ENCODE data around the gene COX7A2L. TPM values are rescaled to one million over a fixed set of nuclear protein-coding genes. Genes with fewer than 3 reads are reported as not detected.
A peak's percentile ranks its signal among the peaks of the same experiment; 100 is the strongest.
"Not testable (repeated sequence)": the region's sequence is repeated elsewhere in the genome, so short reads cannot be mapped to it uniquely, and the experiment has no call there.

Gene COX7A2L
- total RNA-seq, 6 donors from 2014 or later = 57.0 to 123 (median 85.7) TPM

GRCh38 chr2:42401773-42402172, 40.8 kb upstream of the COX7A2L start:
- 88 to 94% methylated on average over 6 of the region's 6 CpGs for WGBS, 2 donors

GRCh38 chr2:42398052-42398451, 37.0 kb upstream of the COX7A2L start:
- not testable (repeated sequence) for H3K4me1 ChIP-seq; H3K27me3 ChIP-seq; H3K27ac ChIP-seq; H3K9me3 ChIP-seq; DNase-seq; ATAC-seq (ENCODE audit: low FRiP score in 2 of 2); H3K36me3 ChIP-seq; H3K4me3 ChIP-seq
- 95 to 98% methylated on average over 11 of the region's 11 CpGs for WGBS, 2 donors

More at GRCh38 chr2:42401773-42402172, 40.8 kb upstream of the COX7A2L start:
- TF ChIP-seq EP300 (IDR thresholded peaks at IDR 0.05) = no peak
- TF ChIP-seq POLR2A (IDR thresholded peaks at IDR 0.05) = no peak
- no peak for TF ChIP-seq POLR2AphosphoS5 (IDR thresholded peaks at IDR 0.05)
- no peak for TF ChIP-seq CTCF (IDR thresholded peaks at IDR 0.05)
- Histone ChIP-seq H3K9me3 (no peaks in the 10 kb centered on the region), H3K4me1 (no peaks in the 10 kb centered on the region), H3K36me3 (no peaks in the 10 kb centered on the region), H3K27ac (no peak overlapping the region), H3K4me3 (no peak overlapping the region), H3K27me3 (no peaks in the 10 kb centered on the region)
- no peak for DNase-seq
- no peak for ATAC-seq (ENCODE audit: low FRiP score in 2 of 2)

DNA sequence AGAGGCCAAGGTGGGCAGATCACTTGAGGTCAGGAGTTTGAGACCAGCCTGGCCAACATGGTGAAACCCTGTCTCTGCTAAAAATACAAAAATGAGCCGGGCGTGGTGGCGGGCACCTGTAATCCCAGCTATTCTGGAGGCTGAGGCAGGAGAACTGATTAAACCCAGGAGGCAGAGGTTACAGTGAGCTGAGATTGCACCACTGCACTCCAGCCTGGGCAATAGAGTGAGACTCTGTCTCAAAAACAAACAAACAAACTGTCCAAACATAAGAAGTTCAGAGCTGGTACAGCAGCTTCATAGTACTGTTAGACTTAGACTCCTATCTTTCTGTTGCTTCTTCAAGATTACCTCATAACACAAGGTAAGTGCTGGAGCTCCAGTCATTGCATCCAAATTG, 32.3 kb upstream of the COX7A2L start:
- not testable (repeated sequence) for H3K4me1 ChIP-seq; H3K27me3 ChIP-seq; H3K36me3 ChIP-seq; H3K4me3 ChIP-seq; ATAC-seq (ENCODE audit: low FRiP score in 2 of 2); H3K27ac ChIP-seq; H3K9me3 ChIP-seq; DNase-seq
- WGBS, 2 donors = 93 to 98% methylated on average over 3 of the region's 3 CpGs

DNA sequence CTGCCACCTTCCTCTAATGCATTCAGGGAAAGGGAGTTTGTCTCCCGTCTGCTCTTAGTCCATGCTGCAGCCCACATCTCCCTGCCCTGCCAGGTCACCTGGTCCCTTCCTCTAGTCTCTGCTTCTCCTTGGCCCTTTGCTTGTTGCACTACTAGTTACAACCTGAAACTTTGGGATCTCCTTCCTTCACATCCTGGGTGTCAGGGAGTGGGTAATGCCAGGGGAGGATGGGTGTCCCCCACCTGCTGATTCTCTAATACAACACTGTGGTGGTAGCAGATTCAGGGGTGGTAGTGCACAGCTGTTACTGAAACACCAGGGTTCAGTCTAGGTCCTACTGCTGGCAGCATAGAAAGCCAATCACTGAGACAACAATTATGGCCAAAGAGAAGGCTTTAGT, 31.2 kb upstream of the COX7A2L start:
- WGBS, 2 donors = 95% methylated on average over 1 of the region's 1 CpG

GRCh38 chr2:42390401-42390969, 29.5 kb upstream of the COX7A2L start:
- H3K4me3 ChIP-seq = no peak overlapping the region
- H3K27me3 ChIP-seq = no peaks in the 10 kb centered on the region
- no peaks in the 10 kb centered on the region for H3K9me3 ChIP-seq
- H3K36me3 ChIP-seq = no peaks in the 10 kb centered on the region
- no peak for TF ChIP-seq POLR2AphosphoS5 (IDR thresholded peaks at IDR 0.05)
- no peak for TF ChIP-seq EP300 (IDR thresholded peaks at IDR 0.05)
- TF ChIP-seq POLR2A (IDR thresholded peaks at IDR 0.05) = no peak
- TF ChIP-seq CTCF (IDR thresholded peaks at IDR 0.05) = no peak
- DNase-seq (no peak), ATAC-seq (ENCODE audit: low FRiP score in 2 of 2) (no peak)
- WGBS, 2 donors = 77 to 80% methylated on average over 5 of the region's 5 CpGs
- no peak overlapping the region for H3K27ac ChIP-seq
- H3K4me1 ChIP-seq = no peaks in the 10 kb centered on the region

More for the DNA sequence above, 31.2 kb upstream of the COX7A2L start:
- no peak for ATAC-seq (ENCODE audit: low FRiP score in 2 of 2)
- Histone ChIP-seq H3K4me3 (no peak overlapping the region), H3K4me1 (no peaks in the 10 kb centered on the region), H3K27me3 (no peaks in the 10 kb centered on the region), H3K27ac (no peak overlapping the region), H3K9me3 (no peaks in the 10 kb centered on the region), H3K36me3 (no peaks in the 10 kb centered on the region)
- no peak for TF ChIP-seq POLR2A (IDR thresholded peaks at IDR 0.05)
- no peak for TF ChIP-seq POLR2AphosphoS5 (IDR thresholded peaks at IDR 0.05)
- TF ChIP-seq CTCF (IDR thresholded peaks at IDR 0.05) = no peak
- no peak for TF ChIP-seq EP300 (IDR thresholded peaks at IDR 0.05)
- no peak for DNase-seq

DNA sequence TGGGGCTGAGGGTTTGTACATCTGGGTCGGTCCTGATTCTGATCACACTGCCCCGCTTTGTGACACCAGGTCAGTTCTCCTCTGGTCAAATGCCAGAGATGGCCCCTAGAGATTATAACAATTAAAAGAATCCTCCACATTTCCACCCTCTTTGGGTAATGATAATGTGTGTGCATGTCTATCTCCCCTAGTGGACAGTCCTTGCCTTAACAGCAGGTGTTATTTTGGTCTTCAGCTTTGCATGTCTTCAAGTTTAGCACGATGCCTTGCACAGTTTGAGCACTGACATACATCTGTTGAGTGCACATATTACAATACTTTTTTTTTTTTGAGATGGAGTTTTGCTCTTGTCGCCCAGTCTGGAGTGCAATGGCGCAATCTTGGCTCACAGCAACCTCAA, 25.7 kb upstream of the COX7A2L start:
- ATAC-seq (ENCODE audit: low FRiP score in 2 of 2) (no peak), DNase-seq (no peak)
- H3K4me1 ChIP-seq = no peaks in the 10 kb centered on the region
- no peak overlapping the region for H3K4me3 ChIP-seq
- H3K27me3 ChIP-seq = no peaks in the 10 kb centered on the region
- no peaks in the 10 kb centered on the region for H3K9me3 ChIP-seq
- TF ChIP-seq POLR2AphosphoS5 (IDR thresholded peaks at IDR 0.05) (no peak), POLR2A (IDR thresholded peaks at IDR 0.05) (no peak), CTCF (IDR thresholded peaks at IDR 0.05) (peak in 4 of 6 experiments; percentile 11 to 30 (median 24)), EP300 (IDR thresholded peaks at IDR 0.05) (no peak)
- 82 to 85% methylated on average over 5 of the region's 5 CpGs for WGBS, 2 donors
- no peaks in the 10 kb centered on the region for H3K36me3 ChIP-seq
- H3K27ac ChIP-seq = no peak overlapping the region
